Measurements from ENCODE around the gene ERC2. TPM values are rescaled to one million over a fixed set of nuclear protein-coding genes. Genes with fewer than 3 reads are reported as not detected.

The ERC2 gene
- total RNA-seq, 4 donors from 2014 or later: 0.81 to 2.9 (median 1.6) TPM

GRCh38 chr3:56229311-56229710 is 239.0 kb downstream of the ERC2 start:
- no peak for TF ChIP-seq POLR2AphosphoS5 (IDR thresholded peaks at IDR 0.05)
- no peak for TF ChIP-seq POLR2A (IDR thresholded peaks at IDR 0.05)
- no peak for TF ChIP-seq EP300 (IDR thresholded peaks at IDR 0.05)
- no peak for TF ChIP-seq CTCF (IDR thresholded peaks at IDR 0.05)
- no peaks in the 10 kb centered on the region for H3K27me3 ChIP-seq
- 45% methylated on average over 1 of the region's 1 CpG; no CpG with 5 or more reads in 1 of the 2 donors for WGBS, 2 donors (ENCODE audit: low coverage in 1 of 2)
- no peak overlapping the region for H3K27ac ChIP-seq
- ATAC-seq: no peak
- H3K9me3 ChIP-seq: no peaks in the 10 kb centered on the region
- H3K4me1 ChIP-seq: no peaks in the 10 kb centered on the region
- H3K4me3 ChIP-seq: no peak overlapping the region
- H3K36me3 ChIP-seq: no peaks in the 10 kb centered on the region

DNA sequence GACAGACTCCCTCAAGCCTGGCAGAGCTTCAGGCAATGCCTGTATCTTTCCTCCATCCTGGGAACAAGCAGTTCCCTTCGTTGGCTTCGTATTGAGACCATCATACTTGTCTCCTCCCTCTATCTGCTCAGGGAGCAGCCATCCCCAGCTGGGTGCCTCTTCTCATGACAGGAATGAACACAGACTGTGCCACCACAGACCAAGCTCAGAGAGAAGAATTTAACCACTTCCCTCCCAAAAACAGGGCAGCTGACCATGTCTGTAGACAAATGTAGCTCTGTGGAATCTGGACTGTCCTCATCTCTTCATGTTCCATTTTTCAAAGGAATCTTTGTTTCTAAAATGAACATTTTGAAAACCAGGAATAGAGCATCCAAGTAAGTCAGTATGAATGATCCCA is 245.4 kb downstream of the ERC2 start:
- Histone ChIP-seq H3K4me3 (no peak overlapping the region), H3K4me1 (no peaks in the 10 kb centered on the region), H3K27me3 (no peaks in the 10 kb centered on the region), H3K9me3 (no peaks in the 10 kb centered on the region), H3K27ac (no peak overlapping the region), H3K36me3 (no peaks in the 10 kb centered on the region)
- 72 to 92% methylated on average over 2 of the region's 2 CpGs for WGBS, 2 donors (ENCODE audit: low coverage in 1 of 2)
- TF ChIP-seq POLR2AphosphoS5 (IDR thresholded peaks at IDR 0.05) (no peak), POLR2A (IDR thresholded peaks at IDR 0.05) (no peak), EP300 (IDR thresholded peaks at IDR 0.05) (no peak), CTCF (IDR thresholded peaks at IDR 0.05) (no peak)
- ATAC-seq: no peak

DNA sequence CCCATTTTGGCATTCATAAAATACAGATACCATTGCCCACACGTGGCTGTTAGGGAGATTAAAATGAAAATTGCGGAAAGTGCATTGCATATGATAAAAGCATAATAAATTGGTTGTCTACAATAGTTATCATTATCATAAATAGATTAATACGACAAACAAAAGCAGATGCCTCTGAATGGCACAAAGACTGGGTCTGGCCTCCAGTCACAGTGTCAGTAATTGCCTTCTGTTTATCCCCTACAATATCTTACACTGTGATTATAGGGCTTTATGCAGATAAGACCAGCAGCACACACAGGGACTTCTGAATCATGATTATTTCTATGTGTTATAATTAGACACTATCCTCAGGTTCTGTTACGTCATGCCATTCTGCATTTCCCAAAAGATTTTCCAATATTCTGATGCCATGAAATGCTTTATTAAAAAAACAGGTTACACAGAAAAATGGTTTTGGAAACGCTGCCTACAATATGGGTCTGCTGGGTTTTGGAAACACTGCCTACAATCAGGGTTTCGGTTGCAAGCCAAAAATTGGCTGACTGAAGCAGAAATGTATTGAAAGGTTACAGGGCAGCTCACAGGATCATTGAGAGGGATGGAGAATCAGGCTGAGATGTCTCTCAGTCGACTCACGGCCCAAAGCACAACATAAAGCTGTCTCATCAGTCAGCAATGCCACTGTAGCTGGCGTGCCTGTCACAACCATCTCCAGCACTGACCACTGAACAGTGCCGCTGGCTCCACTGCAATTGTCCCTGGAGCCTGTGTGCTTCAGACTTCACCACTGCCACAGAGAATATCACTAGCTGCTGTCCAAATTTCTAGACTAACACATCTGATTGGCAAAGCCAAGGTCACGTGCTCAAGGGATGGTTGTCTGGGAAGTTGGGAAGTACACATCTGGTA is 248.1 kb downstream of the ERC2 start:
- no peaks in the 10 kb centered on the region for H3K27me3 ChIP-seq
- WGBS, 2 donors (ENCODE audit: low coverage in 1 of 2): 53 to 72% methylated on average over 7 to 11 of the region's 11 CpGs
- no peaks in the 10 kb centered on the region for H3K4me1 ChIP-seq
- no peak overlapping the region for H3K27ac ChIP-seq
- no peaks in the 10 kb centered on the region for H3K36me3 ChIP-seq
- no peak overlapping the region for H3K4me3 ChIP-seq
- no peak for TF ChIP-seq CTCF (IDR thresholded peaks at IDR 0.05)
- no peak for TF ChIP-seq POLR2A (IDR thresholded peaks at IDR 0.05)
- TF ChIP-seq EP300 (IDR thresholded peaks at IDR 0.05): no peak
- TF ChIP-seq POLR2AphosphoS5 (IDR thresholded peaks at IDR 0.05): no peak
- no peak for ATAC-seq
- no peaks in the 10 kb centered on the region for H3K9me3 ChIP-seq

GRCh38 chr3:56209982-56210751 is 258.1 kb downstream of the ERC2 start:
- H3K4me1 ChIP-seq: no peaks in the 10 kb centered on the region
- WGBS, 2 donors (ENCODE audit: low coverage in 1 of 2): 72 to 73% methylated on average over 2 of the region's 2 CpGs
- no peak for ATAC-seq

More at GRCh38 chr3:56209982-56210751, 258.1 kb downstream of the ERC2 start:
- Histone ChIP-seq H3K36me3 (no peaks in the 10 kb centered on the region), H3K9me3 (peaks cover 0 to 19% (median 0%) of the 10 kb centered on the region in 3 donors), H3K27me3 (no peaks in the 10 kb centered on the region), H3K4me3 (no peak overlapping the region), H3K27ac (no peak overlapping the region)
- no peak for TF ChIP-seq POLR2AphosphoS5 (IDR thresholded peaks at IDR 0.05)
- no peak for TF ChIP-seq CTCF (IDR thresholded peaks at IDR 0.05)
- TF ChIP-seq POLR2A (IDR thresholded peaks at IDR 0.05): no peak
- TF ChIP-seq EP300 (IDR thresholded peaks at IDR 0.05): no peak
